Measurements from ENCODE around the gene ZDHHC3.

DNA sequence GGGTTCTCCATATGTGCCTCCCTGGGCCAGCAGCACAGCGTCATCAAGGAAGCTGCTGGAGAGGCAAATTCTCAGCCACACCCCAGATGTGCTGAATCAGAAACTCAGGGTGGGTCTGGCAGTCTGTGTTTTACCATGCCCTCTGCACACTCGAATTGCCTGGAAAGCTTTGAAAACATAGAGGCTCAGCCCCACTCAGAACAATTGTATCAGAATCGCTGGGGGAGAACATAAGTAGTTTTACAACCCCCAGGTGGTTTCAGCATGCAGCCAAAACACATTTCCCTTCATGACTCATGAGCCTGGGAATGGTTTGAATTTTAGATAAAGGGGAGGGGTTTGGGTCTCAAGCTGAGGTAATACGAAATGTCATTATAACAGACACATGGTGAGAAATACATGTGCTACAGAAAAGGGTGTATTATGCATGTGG is 92.0 kb downstream of the ZDHHC3 start:
- TF ChIP-seq POLR2A (IDR thresholded peaks at IDR 0.05) (no peak), CTCF (IDR thresholded peaks at IDR 0.05) (no peak)
